Colon (tissue), 2 donors: Measurements from ENCODE around the gene PIK3CD.
"Not testable (repeated sequence)": the region's sequence is repeated elsewhere in the genome, so short reads cannot be mapped to it uniquely, and the experiment has no call there.

Source experiments
- FAIRE-seq: peaks from 2 replicates; lab custom pipeline; 2012; peaks lifted over from hg19 to GRCh38; lab: Jason Lieb, UNC
- donor health status: control.
- donor health status: control.

The PIK3CD gene

DNA sequence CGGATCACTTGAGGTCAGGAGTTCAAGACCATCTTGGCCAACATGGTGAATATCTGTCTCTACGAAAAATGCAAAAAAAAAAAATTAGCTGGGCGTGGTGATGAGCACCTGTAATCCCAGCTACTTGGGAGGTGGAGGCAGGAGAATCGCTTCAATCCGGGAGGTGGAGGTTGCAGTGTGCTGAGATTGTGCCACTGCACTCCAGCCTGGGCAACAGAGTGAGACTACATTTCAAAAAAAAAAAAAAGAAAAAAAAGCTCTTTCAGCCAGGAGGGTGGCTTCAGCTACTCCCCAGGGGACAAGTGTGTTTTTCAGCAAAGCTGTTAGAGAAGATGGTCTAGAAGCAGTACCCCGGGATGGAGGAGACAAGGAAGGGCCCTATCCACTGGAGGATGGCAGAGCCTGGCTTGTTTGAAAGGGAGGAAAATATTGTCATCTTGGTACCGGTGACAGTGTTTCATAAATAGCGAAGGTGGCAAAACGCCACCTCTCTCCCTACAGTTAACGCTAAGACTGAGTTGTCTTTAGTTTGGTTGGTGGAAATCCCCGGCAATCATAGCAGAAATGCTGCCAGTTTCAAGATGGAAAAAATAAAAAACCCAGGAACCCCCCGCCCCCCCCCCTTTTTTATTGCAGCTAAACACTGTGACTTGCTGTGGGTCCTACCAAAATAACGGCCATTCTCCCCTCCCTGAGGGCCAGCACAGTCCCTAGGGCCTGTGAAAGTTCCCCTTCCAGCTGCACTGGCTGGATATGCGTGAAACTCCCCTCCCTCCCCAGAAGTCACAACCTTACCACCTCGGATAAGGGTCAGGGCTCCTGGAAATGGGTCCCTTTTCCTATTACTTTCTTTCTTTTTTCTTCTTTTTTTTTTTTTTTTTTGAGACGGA, 3.5 kb downstream of the PIK3CD start:
- FAIRE-seq = no peak

DNA sequence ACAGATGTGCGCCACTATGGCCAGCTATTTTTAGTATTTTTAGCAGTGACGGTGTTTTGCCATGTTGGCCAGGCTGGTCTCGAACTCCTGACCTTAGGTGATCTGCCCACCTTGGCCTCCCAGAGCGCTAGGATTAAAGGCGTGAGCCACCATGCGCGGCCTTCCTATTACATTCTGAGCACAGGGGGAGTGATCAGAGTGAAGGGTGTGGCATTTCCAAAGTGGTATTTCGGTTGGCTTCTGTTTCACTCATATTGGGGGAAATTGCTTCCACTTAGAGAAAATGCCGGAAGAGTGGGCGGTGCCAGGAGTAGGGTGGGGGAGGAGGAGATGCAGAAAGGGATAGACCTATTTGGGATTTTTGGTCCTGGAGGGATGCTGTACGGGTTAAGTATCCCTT, 4.3 kb downstream of the PIK3CD start:
- FAIRE-seq = no peak

DNA sequence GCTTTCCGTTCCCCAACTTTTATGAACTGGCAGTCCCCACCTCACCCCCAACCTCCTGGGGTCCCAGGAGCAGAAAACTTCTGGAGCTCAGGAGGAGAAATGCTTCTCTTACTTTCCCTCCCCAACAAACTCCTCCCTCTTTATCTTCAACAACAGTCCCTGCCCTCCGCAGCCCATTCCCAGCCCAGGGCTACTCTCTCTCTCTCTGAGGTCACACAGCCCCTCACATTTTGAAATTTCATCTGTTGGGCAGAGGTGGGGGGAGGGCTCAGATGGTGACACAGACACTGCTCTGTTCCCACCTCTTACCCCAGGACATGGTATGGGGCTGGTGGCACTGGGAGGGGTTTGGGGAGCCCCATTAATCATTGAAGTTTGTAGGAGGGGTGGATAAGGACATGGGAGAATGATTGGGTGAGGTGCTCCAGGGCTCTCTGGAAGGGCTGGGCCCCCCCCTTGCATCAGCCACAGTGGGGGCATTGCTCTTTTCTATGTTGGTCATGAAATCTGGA, 6.0 kb downstream of the PIK3CD start:
- no peak for FAIRE-seq

DNA sequence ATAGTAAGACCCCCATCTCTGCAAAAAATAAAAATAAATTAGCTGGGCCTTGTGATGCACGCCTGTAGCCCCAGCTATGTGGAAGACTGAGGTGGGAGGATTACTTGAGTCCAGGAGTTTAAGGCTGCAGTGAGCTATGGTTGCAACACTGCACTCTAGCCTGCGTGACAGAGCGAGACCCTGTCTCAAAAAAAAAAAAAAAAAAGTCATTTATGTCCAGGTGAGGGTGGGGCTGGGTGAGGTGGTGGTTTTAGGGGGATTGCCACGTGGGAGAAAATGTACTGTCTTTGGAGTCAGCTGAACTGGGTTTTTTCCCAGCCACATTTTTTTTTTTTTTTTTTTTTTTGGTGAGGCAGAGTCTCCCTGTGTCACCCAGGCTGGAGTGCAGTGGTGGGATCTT, 6.7 kb downstream of the PIK3CD start:
- no peak for FAIRE-seq

DNA sequence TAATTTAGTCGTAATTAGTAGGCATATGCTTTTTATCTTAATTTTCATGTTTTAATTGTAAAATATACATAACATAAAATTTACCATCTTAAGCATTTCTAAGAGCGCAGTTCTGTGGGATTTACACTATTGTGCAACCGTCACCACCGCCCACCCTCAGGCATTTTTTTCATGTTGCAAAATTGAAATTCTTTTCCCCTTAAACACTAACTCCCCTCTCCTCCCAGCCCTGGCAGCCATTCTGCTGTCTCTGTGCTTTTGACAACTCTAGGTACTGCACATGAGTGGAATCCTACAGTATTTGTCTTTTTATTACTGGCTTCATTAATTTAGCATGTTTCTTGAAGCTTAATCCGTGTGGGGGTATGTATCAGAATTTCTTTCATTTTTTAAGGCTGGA, 7.8 kb downstream of the PIK3CD start:
- no peak for FAIRE-seq

DNA sequence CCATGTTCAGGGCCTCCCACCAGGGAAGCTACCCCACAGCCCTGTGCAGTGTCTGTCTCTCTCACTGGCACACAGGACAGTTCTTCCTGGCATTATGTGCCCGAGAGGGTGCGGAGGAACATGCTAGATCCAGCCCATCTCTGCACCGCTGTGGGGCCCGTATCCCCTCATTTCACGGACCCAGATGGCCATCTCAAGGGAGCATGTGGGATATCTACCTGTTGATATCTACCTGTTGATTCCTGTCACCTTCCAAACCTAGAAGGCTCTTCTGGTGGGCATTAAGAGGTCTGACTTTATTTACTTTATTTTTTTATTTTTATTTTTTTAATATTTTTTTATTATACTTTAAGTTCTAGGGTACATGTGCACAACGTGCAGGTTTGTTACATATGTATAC, 11.7 kb downstream of the PIK3CD start:
- no peak for FAIRE-seq

DNA sequence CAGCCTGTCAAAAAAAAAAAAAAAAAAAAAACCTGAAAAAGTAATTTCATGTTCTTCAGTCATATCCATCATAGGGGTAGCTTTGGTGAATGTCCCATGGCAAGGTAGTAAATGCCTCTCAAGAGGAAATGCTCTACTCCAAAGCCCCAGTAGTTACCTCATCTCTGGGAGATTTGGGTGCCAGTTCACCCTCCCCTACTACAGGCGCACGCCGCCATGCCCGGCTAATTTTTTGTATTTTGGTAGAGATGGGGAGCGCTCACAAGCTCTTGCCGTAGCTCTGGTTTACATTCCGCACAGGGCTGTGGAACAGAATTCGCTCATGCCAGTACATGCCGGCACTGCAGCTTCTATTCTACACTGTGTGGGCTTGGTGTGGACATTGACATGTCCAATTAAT, 13.7 kb downstream of the PIK3CD start:
- no peak for FAIRE-seq

DNA sequence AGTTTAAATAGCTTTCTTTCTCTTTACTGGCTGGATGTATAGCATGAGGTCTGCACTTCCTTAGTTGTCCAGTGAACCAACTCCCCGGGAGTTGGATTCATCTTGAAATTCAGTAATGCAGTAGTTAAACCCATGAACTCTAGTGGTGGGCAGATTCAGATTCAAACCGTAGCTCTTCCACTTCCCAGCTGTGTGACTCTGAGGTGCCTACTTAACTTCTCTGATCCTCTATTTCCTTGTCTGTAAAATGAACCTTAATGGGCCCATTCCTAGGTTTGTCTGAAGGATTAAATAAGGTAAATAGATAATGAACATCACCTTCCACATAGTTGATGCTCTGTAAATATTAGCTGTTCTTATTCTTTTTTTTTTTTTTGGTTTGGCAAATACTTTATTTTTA, 16.5 kb downstream of the PIK3CD start:
- FAIRE-seq = no peak

DNA sequence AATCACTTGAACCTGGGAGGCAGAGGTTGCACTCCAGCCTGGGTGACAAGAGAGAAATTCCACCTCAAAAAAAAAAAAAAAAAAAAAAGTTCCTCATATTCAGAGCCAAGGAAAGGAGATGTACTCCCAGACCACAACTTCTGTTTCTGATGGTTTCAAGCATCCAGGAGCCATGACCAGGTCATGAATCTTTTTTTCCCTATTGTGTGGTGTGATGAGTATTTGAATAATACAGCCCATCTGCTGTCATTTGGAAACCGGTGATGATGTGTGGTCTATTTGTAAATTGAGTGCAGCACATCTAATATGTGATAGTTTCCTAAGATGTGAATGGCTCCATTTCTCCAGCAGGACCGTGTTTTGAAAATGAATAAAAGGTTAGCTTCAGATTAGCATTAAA, 18.6 kb downstream of the PIK3CD start:
- no peak for FAIRE-seq

DNA sequence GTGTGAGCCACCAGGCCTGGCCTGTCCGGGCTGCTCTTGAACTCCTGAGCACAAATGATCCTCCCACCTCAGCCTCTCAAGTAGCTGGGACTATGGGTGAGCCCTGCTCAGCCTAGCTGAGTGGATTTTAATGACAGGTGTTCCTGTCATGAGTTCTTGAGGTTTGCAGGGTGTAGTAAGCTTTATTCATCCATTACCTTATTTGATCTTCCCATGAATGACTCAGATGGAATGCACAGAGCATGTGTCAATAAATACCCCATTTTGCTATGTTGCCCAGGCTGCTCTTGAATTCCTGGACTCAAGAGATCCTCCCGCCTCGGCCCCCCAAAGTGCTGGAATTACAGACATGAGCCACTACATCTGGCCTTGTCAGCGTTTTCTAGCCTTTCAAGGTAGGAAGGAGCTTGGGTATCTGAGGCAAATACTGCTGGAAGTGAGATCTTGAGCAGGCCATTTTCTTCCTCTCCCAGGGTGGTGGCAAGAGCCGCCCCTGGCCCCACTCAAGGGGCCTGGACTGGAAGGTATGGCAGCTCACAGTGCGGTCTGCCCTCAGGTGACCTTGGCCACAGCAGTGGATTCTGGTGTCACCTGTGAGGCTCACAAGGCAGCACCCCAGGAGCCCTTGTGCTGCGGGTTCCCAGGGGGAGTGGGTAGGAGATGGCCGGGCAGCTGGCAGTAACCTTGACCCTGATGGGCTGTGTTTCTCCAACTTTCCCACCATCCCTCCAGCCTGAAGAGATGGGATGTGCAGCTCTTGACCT, 20.0 kb downstream of the PIK3CD start:
- no peak for FAIRE-seq

DNA sequence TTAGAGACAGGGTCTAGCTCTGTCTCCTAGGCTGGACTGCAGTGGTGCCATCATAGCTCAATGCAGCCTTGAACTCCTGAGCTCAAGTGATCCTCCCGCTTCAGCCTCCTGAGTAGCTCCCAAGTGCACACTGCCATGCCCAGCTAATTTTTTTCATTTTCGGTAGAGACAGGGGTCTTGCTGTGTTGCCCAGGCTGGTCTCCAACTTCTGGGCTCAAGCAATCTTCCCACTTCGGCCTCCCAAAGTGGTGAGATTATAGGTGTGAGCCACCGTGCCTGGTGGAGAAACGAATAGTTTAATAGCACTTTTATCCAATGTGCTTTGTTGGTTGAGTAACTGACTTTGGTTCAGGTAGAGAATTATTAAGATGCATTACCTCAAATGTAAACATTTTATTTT, 20.9 kb downstream of the PIK3CD start:
- no peak for FAIRE-seq

DNA sequence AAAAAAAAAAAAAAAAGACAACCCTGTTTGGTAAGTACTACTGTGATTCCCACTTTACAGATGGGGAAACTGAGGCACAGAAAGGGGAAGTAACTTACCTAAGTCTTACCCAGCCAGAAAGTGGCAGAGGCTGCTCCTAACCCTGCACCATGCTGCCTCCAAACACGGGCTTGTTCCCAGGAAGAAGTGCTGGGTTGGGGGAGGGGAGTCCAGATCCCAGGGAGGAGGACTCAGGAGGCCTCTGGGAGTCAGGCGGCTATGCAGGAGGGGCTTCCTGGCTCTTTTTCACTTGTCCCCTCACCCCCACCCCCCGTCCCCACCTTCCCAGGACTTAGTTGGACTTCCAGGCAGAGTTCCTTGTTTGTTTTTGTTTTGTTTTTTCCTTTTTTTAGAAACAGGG, 23.9 kb downstream of the PIK3CD start:
- no peak for FAIRE-seq

DNA sequence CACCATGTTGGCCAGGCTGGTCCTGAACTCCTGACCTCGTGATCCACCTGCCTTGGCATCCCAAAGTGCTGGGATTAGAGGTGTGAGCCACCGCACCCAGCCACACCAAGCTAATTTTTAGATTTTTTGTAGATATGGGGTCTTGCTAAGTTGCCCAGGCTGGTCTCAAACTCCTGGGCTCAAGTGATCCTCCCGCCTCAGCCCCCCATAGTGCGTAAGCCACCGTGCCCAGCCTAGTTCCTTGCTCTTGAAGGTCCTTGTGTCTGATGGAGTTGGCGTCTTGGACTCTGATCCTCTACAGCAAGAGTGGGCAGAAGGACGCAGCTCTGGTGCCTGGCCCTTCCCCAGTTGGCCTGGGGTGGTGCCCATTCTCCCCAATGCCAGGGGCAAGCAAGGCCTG, 24.6 kb downstream of the PIK3CD start:
- FAIRE-seq = not testable (repeated sequence)

DNA sequence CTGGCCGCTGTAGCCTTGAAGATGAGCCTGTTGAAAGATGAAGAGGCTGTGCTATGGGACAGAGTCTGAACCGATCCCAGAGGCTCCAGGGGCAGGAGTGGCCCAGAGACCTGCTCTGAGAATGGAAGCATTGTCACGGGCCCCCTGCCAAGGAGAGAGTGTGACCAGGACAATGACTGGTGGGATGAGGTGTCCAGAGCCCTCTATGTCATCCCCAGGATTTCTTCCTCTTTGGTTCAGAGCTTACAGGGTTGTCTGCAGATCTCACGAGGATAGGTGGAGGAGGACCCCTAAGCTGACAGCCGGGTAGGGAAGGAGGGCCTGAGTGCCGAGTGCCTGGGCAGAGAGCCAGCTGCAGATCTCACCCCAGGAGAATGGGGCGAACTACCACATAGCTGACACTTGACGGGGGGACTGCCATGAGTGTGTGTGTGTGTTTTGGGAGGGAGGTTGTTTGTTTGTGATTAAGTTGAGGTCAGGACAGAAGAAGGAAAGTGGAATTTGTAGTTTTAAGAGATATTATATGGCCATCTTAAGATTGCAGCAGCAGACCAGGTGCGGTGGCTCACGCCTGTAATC, 25.4 kb downstream of the PIK3CD start:
- FAIRE-seq = no peak

DNA sequence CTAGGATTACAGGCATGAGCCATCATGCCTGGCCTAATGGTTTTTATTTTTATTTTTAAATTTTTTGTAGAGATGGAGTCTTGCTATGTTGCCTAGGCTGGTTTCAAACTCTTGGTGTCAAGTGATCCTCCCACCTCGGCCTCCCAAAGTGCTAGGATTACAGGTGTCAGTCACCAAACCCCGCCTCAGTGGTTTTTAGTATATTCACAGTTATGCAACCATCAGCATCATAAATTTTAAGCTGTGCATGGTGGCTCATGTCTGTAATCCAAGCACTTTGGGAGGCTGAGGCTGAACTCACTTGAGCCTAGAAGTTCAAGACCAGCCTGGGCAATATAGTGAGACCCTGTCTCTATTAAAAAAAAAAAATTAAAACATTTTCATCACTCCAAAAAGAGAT, 28.6 kb downstream of the PIK3CD start:
- no peak for FAIRE-seq

DNA sequence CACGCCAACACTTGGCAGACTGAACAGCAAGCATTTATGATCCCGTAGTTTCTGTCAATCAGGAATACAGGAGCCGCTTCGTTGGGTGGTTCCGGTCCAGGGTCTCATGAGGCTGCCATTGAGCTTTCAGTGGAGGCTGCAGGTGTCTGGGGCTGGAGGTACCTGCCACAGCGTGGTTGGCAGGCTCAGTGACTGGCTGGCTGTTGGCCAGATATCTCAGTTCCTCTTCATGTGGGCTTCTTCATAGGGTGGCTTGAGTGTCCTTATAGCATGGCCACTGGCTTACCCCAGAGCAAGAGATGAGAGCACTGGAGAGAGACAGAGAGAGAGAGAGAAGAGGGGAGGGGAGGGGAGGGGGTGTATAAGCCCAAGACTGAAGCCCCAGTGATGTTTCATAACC, 29.3 kb downstream of the PIK3CD start:
- FAIRE-seq = no peak

DNA sequence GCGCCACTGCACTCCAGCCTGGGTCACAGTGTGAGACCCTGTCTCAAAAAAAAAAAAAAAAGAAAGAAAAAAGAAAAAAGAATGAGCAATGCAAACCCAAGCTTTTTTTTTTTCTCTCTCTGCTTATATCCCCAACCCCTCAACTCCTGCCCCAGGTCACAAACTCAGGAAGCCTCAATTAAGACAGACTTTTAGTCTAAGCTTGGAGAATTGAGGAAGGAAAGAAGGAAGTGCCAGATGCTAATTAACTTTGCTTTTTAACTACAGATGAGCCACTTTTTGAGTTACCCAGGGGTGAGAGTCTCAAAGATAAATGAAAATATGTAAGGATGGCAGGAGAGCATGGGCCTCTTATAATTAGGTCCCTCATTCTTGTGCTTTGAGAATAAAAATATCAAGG, 33.3 kb downstream of the PIK3CD start:
- no peak for FAIRE-seq

DNA sequence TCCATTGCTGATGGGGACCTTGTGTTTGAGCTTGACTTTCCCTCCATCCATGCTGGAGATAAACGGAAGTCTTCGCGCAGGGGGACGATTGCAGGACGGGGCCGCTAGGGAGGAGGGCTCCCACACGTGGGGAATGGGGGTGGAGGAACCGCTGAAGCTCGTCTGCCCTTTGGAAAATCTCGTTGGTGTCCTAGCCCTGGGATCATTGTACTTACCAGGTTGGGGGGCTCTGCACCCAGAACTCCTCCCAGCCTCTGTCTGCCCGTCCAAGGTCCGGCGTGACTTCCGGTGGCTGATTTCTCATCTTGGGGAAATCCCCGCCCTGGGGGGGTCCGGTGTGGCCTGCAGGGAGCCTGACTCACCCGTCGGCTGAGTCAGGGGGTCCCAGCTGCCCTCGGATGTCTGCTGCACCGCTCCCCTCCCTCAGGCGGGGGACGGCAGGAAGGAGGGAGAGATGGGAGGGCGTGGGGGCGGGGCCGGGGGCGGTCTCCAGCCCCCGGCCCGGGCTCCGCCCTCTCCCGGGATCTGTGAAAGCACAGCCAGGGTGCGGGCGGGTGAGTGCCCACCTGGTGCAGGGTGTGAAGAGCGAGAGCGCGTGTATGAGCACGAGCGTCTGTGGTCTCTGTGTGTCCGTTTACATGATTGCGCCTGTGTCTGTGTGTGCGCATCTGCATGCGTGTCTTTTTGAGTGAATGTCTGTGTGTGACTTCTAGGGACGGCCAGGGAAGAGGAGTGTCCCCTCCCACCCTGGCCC, 35.8 kb downstream of the PIK3CD start:
- no peak for FAIRE-seq

DNA sequence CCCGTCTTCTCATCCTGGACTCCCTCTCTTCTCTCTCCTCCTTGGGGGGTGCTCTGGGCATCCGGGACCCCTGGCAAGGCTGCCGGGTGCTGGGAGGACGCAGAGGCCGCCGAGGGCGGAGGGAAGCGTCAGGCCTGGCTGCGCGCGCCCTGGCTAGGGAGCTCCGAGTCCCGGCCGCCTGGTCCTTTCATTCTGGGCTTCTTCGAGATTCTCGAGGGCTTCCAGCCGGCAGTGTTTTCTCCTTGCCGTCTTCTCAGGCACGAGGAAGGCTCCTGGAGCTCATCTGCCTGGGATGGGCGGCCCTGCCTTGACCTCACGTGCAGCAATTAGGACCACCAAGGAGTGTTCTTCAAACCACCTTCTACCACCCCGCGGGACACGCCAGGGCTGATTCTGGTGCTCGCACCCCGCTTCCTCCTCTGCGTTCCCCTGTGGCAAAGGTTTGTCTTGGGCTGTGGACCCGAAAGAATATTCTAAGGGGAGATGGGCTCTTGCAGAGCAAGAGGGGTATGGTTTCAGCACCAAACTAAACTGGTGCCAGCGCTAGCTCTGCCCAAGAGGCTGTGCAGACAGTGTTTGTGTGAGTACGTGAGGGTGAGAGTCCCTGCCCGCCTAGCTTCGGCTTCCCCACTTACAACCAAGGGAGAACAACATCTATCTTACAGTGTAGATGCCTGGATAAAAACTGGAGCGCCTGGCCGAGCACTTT, 36.5 kb downstream of the PIK3CD start:
- no peak for FAIRE-seq

DNA sequence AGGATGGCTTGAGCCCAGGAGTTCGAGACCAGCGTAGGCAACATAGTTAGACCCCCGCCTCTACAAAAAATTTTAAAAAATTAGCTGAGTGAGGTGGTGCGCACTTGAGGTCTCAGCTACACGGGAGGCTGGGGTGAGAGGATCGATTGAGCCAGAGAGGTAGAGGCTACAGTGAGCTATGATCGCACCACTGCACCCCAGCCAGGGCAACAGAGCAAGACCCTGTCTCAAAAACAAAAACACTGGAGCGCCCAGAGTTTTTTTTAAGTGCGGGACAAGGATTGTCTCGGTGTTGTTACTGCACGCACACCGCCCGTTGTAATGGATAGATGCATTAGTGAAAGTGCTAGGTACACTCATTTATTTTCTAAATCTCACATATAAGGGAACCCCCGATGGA, 37.1 kb downstream of the PIK3CD start:
- FAIRE-seq = no peak

DNA sequence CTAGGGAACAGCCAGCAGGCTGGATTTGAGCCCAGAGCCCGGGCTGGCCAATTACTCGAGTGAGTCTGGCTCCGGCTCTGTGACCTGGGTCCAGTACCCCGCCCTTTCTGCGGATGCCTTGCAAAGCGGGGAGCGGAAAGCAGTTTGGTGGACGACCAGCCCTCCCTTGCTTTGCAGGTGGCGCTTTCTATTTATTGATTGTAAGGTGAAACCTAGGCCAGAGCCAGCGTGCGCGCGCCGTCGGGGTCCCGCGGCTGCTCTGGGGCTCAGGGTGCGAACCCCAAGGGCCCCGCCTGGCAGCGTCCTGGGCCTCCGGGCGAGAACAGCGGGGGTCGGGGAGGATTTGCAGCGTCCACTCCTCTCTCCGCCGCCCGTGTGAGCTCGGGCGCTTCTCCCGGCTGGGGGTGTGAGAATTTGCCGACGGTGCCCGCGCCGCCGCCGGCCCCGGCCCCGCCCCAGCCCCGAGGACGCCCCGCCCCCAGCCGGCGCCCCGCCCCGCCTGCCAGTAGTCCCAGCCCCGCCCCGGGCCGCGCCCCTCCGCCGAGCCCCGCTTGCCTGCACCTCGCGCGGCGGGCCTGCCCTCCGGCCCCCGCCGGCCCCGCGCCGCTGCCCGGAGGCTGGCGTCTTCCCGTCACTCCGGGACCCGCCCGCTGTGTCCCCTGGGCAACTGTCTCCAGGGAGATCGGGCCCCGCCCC, 37.6 kb downstream of the PIK3CD start:
- no peak for FAIRE-seq
